SK-N-SH treated with all-trans-retinoic acid at 6 μM for 48 hours (cell line): ENCODE measurements around the gene NTSR2.
A peak's percentile ranks its signal among the peaks of the same experiment; 100 is the strongest.

Source experiments
- ATAC-seq: fragments of 200-7000 bp; cut with Tn5 transposase; 3 replicates; pipeline ENCODE4 v1.9.1; 2020; ENCODE audit warnings: mild to moderate bottlenecking, moderate library complexity
- ARNTL ChIP-seq: fragments of 450-650 bp; formaldehyde crosslinking; IDR thresholded peaks from 2 replicates; pipeline ENCODE4 v1.5.0; 2020; ENCODE audit warnings: low read depth, mild to moderate bottlenecking, moderate library complexity, borderline replicate concordance
- BACH2 ChIP-seq: fragments of 250-450 bp; sonication (Bioruptor Pico); IDR thresholded peaks from 2 replicates; pipeline ENCODE4 v1.9.0; 2021; ENCODE audit warnings: mild to moderate bottlenecking, borderline replicate concordance
- CSDC2 ChIP-seq: fragments of 250-450 bp; sonication (Bioruptor Pico); IDR thresholded peaks from 2 replicates; pipeline ENCODE4 v1.5.0; 2020; ENCODE audit warnings: mild to moderate bottlenecking, moderate library complexity
- ESRRG ChIP-seq: fragments of 250-450 bp; sonication (Bioruptor Pico); IDR thresholded peaks from 2 replicates; pipeline ENCODE4 v1.6.1; 2021; ENCODE audit warnings: mild to moderate bottlenecking
- GLIS3 ChIP-seq: fragments of 250-450 bp; sonication (Bioruptor Pico); IDR thresholded peaks from 2 replicates; pipeline ENCODE4 v1.5.0; 2020; ENCODE audit warnings: mild to moderate bottlenecking, moderate library complexity
- ISL1 ChIP-seq: fragments of 250-450 bp; sonication (Bioruptor Pico); IDR thresholded peaks from 2 replicates; pipeline ENCODE4 v2.1.2; 2022; ENCODE audit warnings: mild to moderate bottlenecking, moderate library complexity
- OSR1 ChIP-seq: fragments of 250-450 bp; sonication (Bioruptor Pico); IDR thresholded peaks from 2 replicates; pipeline ENCODE4 v1.8.0; 2022; ENCODE audit warnings: moderate library complexity, mild to moderate bottlenecking, inconsistent platforms
- PPARA ChIP-seq: fragments of 250-450 bp; sonication (Bioruptor Pico); IDR thresholded peaks from 2 replicates; pipeline ENCODE4 v1.5.0; 2020; ENCODE audit warnings: mild to moderate bottlenecking, borderline replicate concordance
- RARB ChIP-seq: fragments of 250-450 bp; sonication (Bioruptor Pico); IDR thresholded peaks from 2 replicates; pipeline ENCODE4 v1.8.0; 2021; ENCODE audit warnings: mild to moderate bottlenecking, moderate library complexity
- SNAI2 ChIP-seq: fragments of 250-450 bp; sonication (Bioruptor Pico); IDR thresholded peaks from 2 replicates; pipeline ENCODE4 v1.5.0; 2020; ENCODE audit warnings: mild to moderate bottlenecking, moderate library complexity
- TCF4 ChIP-seq: fragments of 250-450 bp; sonication (Bioruptor Pico); IDR thresholded peaks from 2 replicates; pipeline ENCODE4 v1.8.0; 2021; ENCODE audit warnings: mild to moderate bottlenecking, moderate library complexity, borderline replicate concordance
- ZC3H10 ChIP-seq: fragments of 250-450 bp; sonication (Bioruptor Pico); IDR thresholded peaks from 2 replicates; pipeline ENCODE4 v1.5.1; 2021; ENCODE audit warnings: mild to moderate bottlenecking, moderate library complexity
- ZFP3 ChIP-seq: fragments of 250-450 bp; sonication (Bioruptor Pico); IDR thresholded peaks from 2 replicates; pipeline ENCODE4 v1.5.0; 2020; ENCODE audit warnings: mild to moderate bottlenecking, moderate library complexity
- ZFP30 ChIP-seq: fragments of 450-650 bp; formaldehyde crosslinking; IDR thresholded peaks from 2 replicates; pipeline ENCODE4 v1.5.0; 2022; ENCODE audit warnings: mild to moderate bottlenecking, moderate library complexity
- ZNF565 ChIP-seq: fragments of 450-650 bp; formaldehyde crosslinking; conservative IDR thresholded peaks from 2 replicates; pipeline ENCODE4 v1.5.0; 2020; ENCODE audit warnings: low read depth, mild to moderate bottlenecking, moderate library complexity
- ZNF70 ChIP-seq: fragments of 450-650 bp; formaldehyde crosslinking; IDR thresholded peaks from 2 replicates; pipeline ENCODE4 v1.5.0; 2020; ENCODE audit warnings: mild to moderate bottlenecking, moderate library complexity
- ZNF8 ChIP-seq: fragments of 450-650 bp; formaldehyde crosslinking; IDR thresholded peaks from 2 replicates; pipeline ENCODE4 v1.5.0; 2020; ENCODE audit warnings: mild to moderate bottlenecking, moderate library complexity
- TF ChIP-seq, protein P1 (sequence below): fragments of 250-450 bp; sonication (Bioruptor Pico); IDR thresholded peaks from 2 replicates; pipeline ENCODE4 v1.5.0; 2020; ENCODE audit warnings: mild to moderate bottlenecking, moderate library complexity
- TF ChIP-seq, protein P2 (sequence below): fragments of 250-450 bp; sonication (Bioruptor Pico); IDR thresholded peaks from 2 replicates; pipeline ENCODE4 v1.8.0; 2021; ENCODE audit warnings: low read depth, mild to moderate bottlenecking, moderate library complexity, borderline replicate concordance
- TF ChIP-seq, protein P3 (sequence below): fragments of 250-450 bp; sonication (Bioruptor Pico); IDR thresholded peaks from 2 replicates; pipeline ENCODE4 v1.5.1; 2020; ENCODE audit warnings: low read depth, mild to moderate bottlenecking, moderate library complexity
- TF ChIP-seq, protein P4 (sequence below): fragments of 250-450 bp; sonication (Bioruptor Pico); IDR thresholded peaks from 2 replicates; pipeline ENCODE4 v1.5.1; 2021; ENCODE audit warnings: mild to moderate bottlenecking, moderate library complexity

NTSR2 gene, protein sequence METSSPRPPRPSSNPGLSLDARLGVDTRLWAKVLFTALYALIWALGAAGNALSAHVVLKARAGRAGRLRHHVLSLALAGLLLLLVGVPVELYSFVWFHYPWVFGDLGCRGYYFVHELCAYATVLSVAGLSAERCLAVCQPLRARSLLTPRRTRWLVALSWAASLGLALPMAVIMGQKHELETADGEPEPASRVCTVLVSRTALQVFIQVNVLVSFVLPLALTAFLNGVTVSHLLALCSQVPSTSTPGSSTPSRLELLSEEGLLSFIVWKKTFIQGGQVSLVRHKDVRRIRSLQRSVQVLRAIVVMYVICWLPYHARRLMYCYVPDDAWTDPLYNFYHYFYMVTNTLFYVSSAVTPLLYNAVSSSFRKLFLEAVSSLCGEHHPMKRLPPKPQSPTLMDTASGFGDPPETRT

DNA sequence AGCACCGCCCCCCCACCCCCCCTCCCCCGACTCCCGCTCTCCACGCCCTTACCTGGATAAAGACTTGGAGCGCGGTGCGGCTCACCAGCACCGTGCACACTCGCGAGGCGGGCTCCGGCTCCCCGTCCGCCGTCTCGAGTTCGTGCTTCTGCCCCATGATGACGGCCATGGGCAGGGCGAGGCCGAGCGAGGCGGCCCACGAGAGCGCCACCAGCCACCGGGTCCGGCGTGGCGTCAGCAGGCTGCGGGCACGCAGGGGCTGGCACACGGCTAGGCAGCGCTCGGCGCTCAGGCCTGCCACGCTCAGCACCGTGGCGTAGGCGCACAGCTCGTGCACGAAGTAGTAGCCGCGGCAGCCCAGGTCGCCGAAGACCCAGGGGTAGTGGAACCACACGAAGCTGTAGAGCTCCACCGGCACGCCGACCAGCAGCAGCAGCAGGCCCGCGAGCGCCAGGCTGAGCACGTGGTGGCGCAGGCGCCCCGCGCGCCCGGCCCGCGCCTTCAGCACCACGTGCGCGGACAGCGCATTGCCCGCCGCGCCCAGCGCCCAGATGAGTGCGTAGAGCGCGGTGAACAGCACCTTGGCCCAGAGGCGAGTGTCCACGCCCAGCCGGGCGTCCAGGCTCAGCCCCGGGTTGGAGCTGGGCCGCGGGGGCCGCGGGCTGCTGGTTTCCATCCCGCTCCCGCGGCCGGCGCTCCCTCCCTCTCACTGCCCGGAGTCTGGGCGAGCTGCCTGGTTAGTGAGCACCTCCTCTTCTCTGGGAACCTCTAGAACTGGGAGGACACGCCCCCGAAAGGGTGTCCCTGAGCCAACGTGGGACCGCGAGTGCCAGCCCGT, at the start of gene NTSR2:
TSS of gene NTSR2 (minus strand) at position 742 of the 838 bp plus-strand sequence. CDS start at position 676, 66 bp downstream.
- ATAC-seq = no peak
- TF ChIP-seq ZNF8 (CRISPR knock-in tag) (no peak), RARB (no peak)

DNA sequence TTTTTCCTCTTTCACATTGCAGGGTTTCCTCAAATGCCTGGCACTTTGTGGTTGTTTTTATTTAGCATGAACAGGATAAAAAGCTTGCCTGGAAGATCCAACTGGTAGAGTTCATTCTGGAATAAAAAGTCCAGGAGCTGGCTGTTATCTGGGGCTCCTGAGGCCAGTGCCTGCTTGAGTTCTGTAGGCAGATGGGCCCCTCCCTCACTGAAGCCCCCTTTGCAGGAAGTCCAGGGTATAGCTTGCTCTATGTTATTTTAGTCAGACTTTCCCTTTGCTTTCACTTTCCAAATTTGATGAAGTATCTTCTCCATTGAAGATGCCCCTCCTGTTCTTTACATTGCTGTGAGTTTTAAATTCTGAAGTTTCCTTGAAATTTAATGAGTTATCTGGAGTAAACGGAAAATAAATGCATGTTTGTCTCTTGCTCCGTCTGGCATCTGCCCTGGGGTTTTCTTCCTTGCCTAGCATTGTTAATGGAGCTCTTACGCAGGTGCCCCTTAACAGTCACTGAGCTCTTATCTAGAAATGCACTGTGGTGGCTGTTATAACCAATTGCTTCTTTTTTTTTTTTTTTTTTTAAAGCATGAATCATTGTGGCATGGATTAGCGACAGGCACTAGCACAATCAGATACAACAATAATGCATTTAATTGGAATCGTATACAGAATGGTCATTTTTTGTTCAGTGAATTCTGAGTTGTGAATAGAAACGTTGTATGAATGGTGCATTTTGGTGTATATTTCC, 49.4 kb upstream of the NTSR2 start:
- ATAC-seq = peak; percentile 77
- TF ChIP-seq SNAI2 (CRISPR knock-in tag) (peak; percentile 69; the same call in 1 of the 2 replicates), ISL1 (CRISPR knock-in tag) (peak; percentile 67), ZNF70 (CRISPR knock-in tag) (no peak), TCF4 (CRISPR knock-in tag) (peak; percentile 39; the same call in 1 of the 2 replicates)

DNA sequence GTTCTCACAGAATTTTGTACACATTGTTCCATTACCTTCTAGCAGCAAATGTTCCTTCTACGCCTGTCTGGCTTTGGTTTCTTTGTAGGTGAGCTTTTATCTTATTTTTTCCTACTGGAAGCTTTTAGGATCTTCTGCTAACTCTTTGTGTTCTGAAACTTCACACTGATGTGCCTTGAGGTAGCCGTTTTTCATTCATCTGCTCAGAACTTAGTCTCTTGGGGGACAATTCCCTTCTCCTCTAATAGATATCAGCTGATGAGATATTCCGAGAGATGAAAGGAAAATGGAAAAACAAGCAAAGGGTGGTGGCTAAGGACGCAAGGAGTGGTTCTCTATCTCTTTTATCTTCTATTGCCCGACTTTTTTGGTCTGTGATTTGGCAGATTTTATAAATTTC, 48.6 kb upstream of the NTSR2 start:
- no peak for ATAC-seq

DNA sequence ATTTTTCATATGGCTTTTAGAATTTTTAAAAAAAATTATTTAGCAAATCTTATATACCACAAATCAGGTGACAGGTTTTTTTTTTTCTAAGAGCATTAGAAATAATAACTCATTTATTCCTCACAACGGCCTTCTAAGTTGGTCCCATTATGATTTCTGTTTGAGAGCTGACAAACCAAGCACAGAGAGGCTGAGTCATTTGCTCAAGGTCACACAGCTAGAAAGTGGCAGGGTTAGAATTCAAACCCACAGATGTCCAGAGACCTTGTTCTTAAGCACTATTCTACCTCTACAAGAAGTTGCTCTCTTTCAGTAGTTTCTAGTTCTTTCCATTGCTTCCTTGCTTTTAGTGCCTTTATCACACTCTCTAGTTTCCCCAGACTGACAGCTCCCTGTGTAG, 47.6 kb upstream of the NTSR2 start:
- no peak for ATAC-seq
- no peak for TF ChIP-seq PPARA (CRISPR knock-in tag)
- TF ChIP-seq, protein P1, sequence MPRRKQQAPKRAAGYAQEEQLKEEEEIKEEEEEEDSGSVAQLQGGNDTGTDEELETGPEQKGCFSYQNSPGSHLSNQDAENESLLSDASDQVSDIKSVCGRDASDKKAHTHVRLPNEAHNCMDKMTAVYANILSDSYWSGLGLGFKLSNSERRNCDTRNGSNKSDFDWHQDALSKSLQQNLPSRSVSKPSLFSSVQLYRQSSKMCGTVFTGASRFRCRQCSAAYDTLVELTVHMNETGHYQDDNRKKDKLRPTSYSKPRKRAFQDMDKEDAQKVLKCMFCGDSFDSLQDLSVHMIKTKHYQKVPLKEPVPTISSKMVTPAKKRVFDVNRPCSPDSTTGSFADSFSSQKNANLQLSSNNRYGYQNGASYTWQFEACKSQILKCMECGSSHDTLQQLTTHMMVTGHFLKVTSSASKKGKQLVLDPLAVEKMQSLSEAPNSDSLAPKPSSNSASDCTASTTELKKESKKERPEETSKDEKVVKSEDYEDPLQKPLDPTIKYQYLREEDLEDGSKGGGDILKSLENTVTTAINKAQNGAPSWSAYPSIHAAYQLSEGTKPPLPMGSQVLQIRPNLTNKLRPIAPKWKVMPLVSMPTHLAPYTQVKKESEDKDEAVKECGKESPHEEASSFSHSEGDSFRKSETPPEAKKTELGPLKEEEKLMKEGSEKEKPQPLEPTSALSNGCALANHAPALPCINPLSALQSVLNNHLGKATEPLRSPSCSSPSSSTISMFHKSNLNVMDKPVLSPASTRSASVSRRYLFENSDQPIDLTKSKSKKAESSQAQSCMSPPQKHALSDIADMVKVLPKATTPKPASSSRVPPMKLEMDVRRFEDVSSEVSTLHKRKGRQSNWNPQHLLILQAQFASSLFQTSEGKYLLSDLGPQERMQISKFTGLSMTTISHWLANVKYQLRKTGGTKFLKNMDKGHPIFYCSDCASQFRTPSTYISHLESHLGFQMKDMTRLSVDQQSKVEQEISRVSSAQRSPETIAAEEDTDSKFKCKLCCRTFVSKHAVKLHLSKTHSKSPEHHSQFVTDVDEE = no peak
- TF ChIP-seq, protein P2, sequence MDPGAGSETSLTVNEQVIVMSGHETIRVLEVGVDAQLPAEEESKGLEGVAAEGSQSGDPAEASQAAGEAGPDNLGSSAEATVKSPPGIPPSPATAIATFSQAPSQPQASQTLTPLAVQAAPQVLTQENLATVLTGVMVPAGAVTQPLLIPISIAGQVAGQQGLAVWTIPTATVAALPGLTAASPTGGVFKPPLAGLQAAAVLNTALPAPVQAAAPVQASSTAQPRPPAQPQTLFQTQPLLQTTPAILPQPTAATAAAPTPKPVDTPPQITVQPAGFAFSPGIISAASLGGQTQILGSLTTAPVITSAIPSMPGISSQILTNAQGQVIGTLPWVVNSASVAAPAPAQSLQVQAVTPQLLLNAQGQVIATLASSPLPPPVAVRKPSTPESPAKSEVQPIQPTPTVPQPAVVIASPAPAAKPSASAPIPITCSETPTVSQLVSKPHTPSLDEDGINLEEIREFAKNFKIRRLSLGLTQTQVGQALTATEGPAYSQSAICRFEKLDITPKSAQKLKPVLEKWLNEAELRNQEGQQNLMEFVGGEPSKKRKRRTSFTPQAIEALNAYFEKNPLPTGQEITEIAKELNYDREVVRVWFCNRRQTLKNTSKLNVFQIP (CRISPR knock-in tag) = no peak
- no peak for TF ChIP-seq ESRRG
- TF ChIP-seq CSDC2 (CRISPR knock-in tag) = no peak
- no peak for TF ChIP-seq GLIS3 (CRISPR knock-in tag)
- TF ChIP-seq ARNTL = no peak
- no peak for TF ChIP-seq ISL1 (CRISPR knock-in tag)
- no peak for TF ChIP-seq OSR1
- TF ChIP-seq ZC3H10 (CRISPR knock-in tag) = no peak
- TF ChIP-seq, protein P3, sequence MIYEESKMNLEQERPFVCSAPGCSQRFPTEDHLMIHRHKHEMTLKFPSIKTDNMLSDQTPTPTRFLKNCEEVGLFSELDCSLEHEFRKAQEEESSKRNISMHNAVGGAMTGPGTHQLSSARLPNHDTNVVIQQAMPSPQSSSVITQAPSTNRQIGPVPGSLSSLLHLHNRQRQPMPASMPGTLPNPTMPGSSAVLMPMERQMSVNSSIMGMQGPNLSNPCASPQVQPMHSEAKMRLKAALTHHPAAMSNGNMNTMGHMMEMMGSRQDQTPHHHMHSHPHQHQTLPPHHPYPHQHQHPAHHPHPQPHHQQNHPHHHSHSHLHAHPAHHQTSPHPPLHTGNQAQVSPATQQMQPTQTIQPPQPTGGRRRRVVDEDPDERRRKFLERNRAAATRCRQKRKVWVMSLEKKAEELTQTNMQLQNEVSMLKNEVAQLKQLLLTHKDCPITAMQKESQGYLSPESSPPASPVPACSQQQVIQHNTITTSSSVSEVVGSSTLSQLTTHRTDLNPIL (CRISPR knock-in tag) = no peak
- TF ChIP-seq ZNF565 (CRISPR knock-in tag) = no peak
- TF ChIP-seq SNAI2 (CRISPR knock-in tag) = no peak
- TF ChIP-seq, protein P4, sequence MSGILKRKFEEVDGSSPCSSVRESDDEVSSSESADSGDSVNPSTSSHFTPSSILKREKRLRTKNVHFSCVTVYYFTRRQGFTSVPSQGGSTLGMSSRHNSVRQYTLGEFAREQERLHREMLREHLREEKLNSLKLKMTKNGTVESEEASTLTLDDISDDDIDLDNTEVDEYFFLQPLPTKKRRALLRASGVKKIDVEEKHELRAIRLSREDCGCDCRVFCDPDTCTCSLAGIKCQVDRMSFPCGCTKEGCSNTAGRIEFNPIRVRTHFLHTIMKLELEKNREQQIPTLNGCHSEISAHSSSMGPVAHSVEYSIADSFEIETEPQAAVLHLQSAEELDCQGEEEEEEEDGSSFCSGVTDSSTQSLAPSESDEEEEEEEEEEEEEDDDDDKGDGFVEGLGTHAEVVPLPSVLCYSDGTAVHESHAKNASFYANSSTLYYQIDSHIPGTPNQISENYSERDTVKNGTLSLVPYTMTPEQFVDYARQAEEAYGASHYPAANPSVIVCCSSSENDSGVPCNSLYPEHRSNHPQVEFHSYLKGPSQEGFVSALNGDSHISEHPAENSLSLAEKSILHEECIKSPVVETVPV = no peak

More for the DNA sequence above, 48.6 kb upstream of the NTSR2 start:
- TF ChIP-seq, protein P1 = no peak
- TF ChIP-seq ZFP30 (CRISPR knock-in tag) (no peak), PPARA (CRISPR knock-in tag) (no peak), OSR1 (no peak), ZNF70 (CRISPR knock-in tag) (no peak), ISL1 (CRISPR knock-in tag) (no peak), ZFP3 (CRISPR knock-in tag) (no peak), BACH2 (no peak)
